Fibroblast of the aortic adventitia (primary cell): ENCODE results near the gene ALDH18A1. TPM values are rescaled to one million over a fixed set of nuclear protein-coding genes. Genes with fewer than 3 reads are reported as not detected.

Experiments used
- DNase-seq: peaks from one replicate; pipeline ENCODE4 v3.0.0-alpha.2; 2010; ENCODE audit warnings: low read depth
- H3K4me3 ChIP-seq: 2 replicates; pipeline ENCODE4 v1.5.1; 2011; ENCODE audit warnings: low read depth, mild to moderate bottlenecking, control low read depth, low read length, moderate library complexity
- CTCF ChIP-seq: IDR thresholded peaks from 2 replicates; pipeline ENCODE4 v1.5.1; 2011; ENCODE audit warnings: mild to moderate bottlenecking, low read length, control low read depth, inconsistent platforms; ENCODE audit not compliant: insufficient read depth
- total RNA-seq: library from RNA; depleted of rRNA; stranded (reverse); fragments of >200 nt; gene quantifications from 2 replicates; pipeline ENCODE4 v1.2.3, GENCODE V29; 2012; ENCODE audit warnings: low replicate concordance

The ALDH18A1 gene
- total RNA-seq, 1 donor = 76.9 TPM

GRCh38 chr10:95651346-95652060 lies 5.0 kb downstream of the ALDH18A1 start:
- no peak overlapping the region for H3K4me3 ChIP-seq
- no peak for DNase-seq
- TF ChIP-seq CTCF = no peak

GRCh38 chr10:95650232-95650631 lies 6.3 kb downstream of the ALDH18A1 start:
- DNase-seq = no peak
- TF ChIP-seq CTCF = no peak
- no peak overlapping the region for H3K4me3 ChIP-seq

DNA sequence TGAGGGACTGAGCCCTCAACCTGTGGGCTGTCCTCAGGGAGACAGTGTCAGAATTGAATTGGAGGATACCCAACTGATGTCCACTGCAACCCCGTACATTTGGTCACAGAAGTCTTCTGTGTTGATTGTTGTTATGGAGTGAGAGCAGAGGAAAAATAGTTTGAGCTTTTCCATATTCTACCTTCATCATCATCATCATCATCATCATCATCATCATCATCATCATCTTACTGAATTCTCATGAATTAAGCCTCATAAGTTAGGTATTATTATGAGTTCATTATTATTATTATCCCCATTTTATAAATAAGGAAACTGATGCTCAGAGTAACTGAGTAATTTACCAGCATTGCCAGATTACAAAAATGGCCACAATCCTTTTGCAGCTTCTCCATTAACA lies 8.4 kb downstream of the ALDH18A1 start:
- no peak overlapping the region for H3K4me3 ChIP-seq
- TF ChIP-seq CTCF = no peak
- DNase-seq = no peak

DNA sequence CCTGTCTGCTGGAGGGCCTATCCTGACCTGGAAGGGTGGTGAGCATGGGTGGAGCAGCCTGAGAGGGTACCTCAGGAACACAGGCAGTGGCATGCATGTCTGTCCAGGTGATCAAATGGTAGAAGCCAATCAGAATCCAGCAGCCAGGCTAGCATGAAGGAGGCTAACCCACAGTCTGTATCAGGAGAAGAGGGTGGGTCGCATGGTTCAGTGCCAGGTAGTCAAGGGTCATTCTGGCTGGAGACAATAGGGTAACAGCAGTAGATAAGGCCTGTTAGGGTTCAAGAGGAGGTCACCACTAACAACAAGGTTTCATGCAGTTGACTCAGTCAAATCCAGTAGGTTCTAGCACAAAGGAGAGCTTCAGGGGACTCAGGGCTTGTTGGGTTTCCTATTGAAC lies 10.4 kb downstream of the ALDH18A1 start:
- H3K4me3 ChIP-seq = no peak overlapping the region
- no peak for TF ChIP-seq CTCF
- no peak for DNase-seq

- no peak overlapping the region for H3K4me3 ChIP-seq
- TF ChIP-seq CTCF = no peak
- DNase-seq = no peak
These were observed 11.6 kb downstream of the ALDH18A1 start for GRCh38 chr10:95644901-95645300.

DNA sequence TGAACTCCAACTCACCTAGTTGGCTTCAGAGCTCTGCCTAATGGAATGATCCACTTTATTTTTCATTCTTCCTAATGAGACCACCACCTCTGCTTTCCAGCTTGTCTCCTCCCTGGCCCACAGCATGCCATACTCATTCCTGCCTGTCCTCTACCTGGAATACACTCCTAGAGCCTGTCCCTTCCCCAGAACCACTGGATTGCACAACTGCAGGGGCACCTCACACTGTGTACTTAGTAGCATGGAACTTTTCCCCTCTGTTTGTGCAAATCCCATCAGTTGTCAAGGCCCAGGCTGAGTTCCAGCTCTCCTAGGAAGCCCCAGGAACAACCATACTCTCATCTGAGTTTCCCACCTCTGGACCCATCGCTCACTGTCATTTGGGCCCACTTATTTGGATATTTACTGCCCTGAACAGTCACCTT lies 15.6 kb downstream of the ALDH18A1 start:
- TF ChIP-seq CTCF = no peak
- DNase-seq = no peak
- H3K4me3 ChIP-seq = no peak overlapping the region

GRCh38 chr10:95637911-95638310 lies 18.6 kb downstream of the ALDH18A1 start:
- TF ChIP-seq CTCF = no peak
- DNase-seq = no peak

More at GRCh38 chr10:95637911-95638310, 18.6 kb downstream of the ALDH18A1 start:
- no peak overlapping the region for H3K4me3 ChIP-seq
